Nephron (organoid): ENCODE results near the gene EBPL.

Experiments
- H3K27ac Mint-ChIP-seq, 3 experiments: 2 replicates each; pipeline ENCODE4 v1.8.0; 2020; ENCODE audit warnings: mixed read lengths in 3 of 3, mild to moderate bottlenecking in 2 of 3, moderate library complexity in 1 of 3
- H3K27me3 Mint-ChIP-seq: 2 replicates; pipeline ENCODE4 v1.8.0; 2021; ENCODE audit warnings: low read depth, mild to moderate bottlenecking, moderate library complexity, mixed read lengths
- H3K36me3 Mint-ChIP-seq: 2 replicates; pipeline ENCODE4 v1.8.0; 2020; ENCODE audit warnings: low read depth, mixed read lengths
- H3K4me1 Mint-ChIP-seq: 2 replicates; pipeline ENCODE4 v1.8.0; 2020; ENCODE audit warnings: mixed read lengths
- H3K4me3 Mint-ChIP-seq, 3 experiments: 2 replicates each; pipeline ENCODE4 v1.8.0; 2020; ENCODE audit warnings: mild to moderate bottlenecking in 3 of 3, mixed read lengths in 3 of 3, moderate library complexity in 2 of 3
- H3K9me3 Mint-ChIP-seq: 2 replicates; pipeline ENCODE4 v1.8.0; 2020; ENCODE audit warnings: mixed read lengths
- CTCF ChIP-seq, 3 experiments: fragments of 200-600 bp; sonication (generic); IDR thresholded peaks; one replicate each; pipeline ENCODE4 v1.5.0; 2021; ENCODE audit warnings: antibody characterized with exemption in 3 of 3; ENCODE audit not compliant: unreplicated experiment in 3 of 3

Gene EBPL

GRCh38 chr13:49690995-49691784 lies at the start of gene EBPL:
Gene EBPL (minus strand): TSS chr13:49691486. CDS start chr13:49691424, 62 bp downstream.
- H3K9me3 Mint-ChIP-seq, result no peaks in the 10 kb centered on the region
- H3K4me1 Mint-ChIP-seq, result peaks cover 8% of the 10 kb centered on the region

GRCh38 chr13:49740870-49741269 lies 49.6 kb upstream of the EBPL start:
- Mint-ChIP-seq H3K9me3 (no peaks in the 10 kb centered on the region), H3K4me1 (no peaks in the 10 kb centered on the region), H3K27me3 (no peaks in the 10 kb centered on the region), H3K36me3 (peaks cover 57% of the 10 kb centered on the region), H3K4me3 (no peak overlapping the region), H3K27ac (no peak overlapping the region)
- TF ChIP-seq CTCF (IDR thresholded peaks at IDR 0.05; ENCODE audit: unreplicated experiment in 3 of 3), result no peak

More at GRCh38 chr13:49690995-49691784, at the start of gene EBPL:
- Mint-ChIP-seq H3K27ac (peak within 1 kb of the TSS; percentile 92 to 97 (median 93)), H3K27me3 (no peaks in the 10 kb centered on the region), H3K4me3 (peak within 1 kb of the TSS; percentile 93 to 96 (median 96)), H3K36me3 (peaks cover 13% of the 10 kb centered on the region)
- TF ChIP-seq CTCF (IDR thresholded peaks at IDR 0.05; ENCODE audit: unreplicated experiment in 3 of 3), result no peak

- peaks cover 48% of the 10 kb centered on the region for H3K36me3 Mint-ChIP-seq
- no peak overlapping the region for H3K27ac Mint-ChIP-seq
- TF ChIP-seq CTCF (IDR thresholded peaks at IDR 0.05; ENCODE audit: unreplicated experiment in 3 of 3), result no peak
- H3K27me3 Mint-ChIP-seq, result no peaks in the 10 kb centered on the region
- H3K9me3 Mint-ChIP-seq, result no peaks in the 10 kb centered on the region
- no peaks in the 10 kb centered on the region for H3K4me1 Mint-ChIP-seq
- no peak overlapping the region for H3K4me3 Mint-ChIP-seq
Observed at GRCh38 chr13:49739498-49740187, 48.4 kb upstream of the EBPL start.

- no peak for TF ChIP-seq CTCF (IDR thresholded peaks at IDR 0.05; ENCODE audit: unreplicated experiment in 3 of 3)
- H3K27me3 Mint-ChIP-seq, result no peaks in the 10 kb centered on the region
- H3K4me1 Mint-ChIP-seq, result no peaks in the 10 kb centered on the region
- peak overlapping the region in 1 of 3 experiments; percentile 19 for H3K27ac Mint-ChIP-seq
- H3K4me3 Mint-ChIP-seq, result no peak overlapping the region
- peaks cover 27% of the 10 kb centered on the region for H3K36me3 Mint-ChIP-seq
- H3K9me3 Mint-ChIP-seq, result no peaks in the 10 kb centered on the region
Observed at GRCh38 chr13:49733181-49733951, 42.1 kb upstream of the EBPL start.

GRCh38 chr13:49731766-49732165 lies 40.5 kb upstream of the EBPL start:
- Mint-ChIP-seq H3K9me3 (no peaks in the 10 kb centered on the region), H3K4me3 (no peak overlapping the region), H3K27me3 (no peaks in the 10 kb centered on the region), H3K36me3 (peaks cover 43% of the 10 kb centered on the region), H3K27ac (no peak overlapping the region), H3K4me1 (no peaks in the 10 kb centered on the region)
- TF ChIP-seq CTCF (IDR thresholded peaks at IDR 0.05; ENCODE audit: unreplicated experiment in 3 of 3), result no peak
